OCI-LY1 (cell line): ENCODE measurements around the gene PTCD1.

Source experiments
- H2AFZ ChIP-seq: fragments of 200-600 bp; sonication (generic), shearing (Covaris generic); 2 replicates; pipeline ENCODE4 v1.6.0; 2014; ENCODE audit warnings: antibody characterized with exemption, mild to moderate bottlenecking, low read length
- H3F3A ChIP-seq: fragments of 200-600 bp; sonication (generic), shearing (Covaris generic); 2 replicates; pipeline ENCODE4 v1.6.0; 2014; ENCODE audit warnings: mild to moderate bottlenecking, antibody characterized with exemption, low read length, moderate library complexity; ENCODE audit not compliant: insufficient read depth
- H3K27ac ChIP-seq: fragments of 200-600 bp; sonication (generic); 2 replicates; pipeline ENCODE4 v1.5.1; 2014; ENCODE audit warnings: low read length, mixed run types, mild to moderate bottlenecking, low read depth; ENCODE audit not compliant: poor library complexity, severe bottlenecking
- H3K27me3 ChIP-seq: fragments of 200-600 bp; sonication (generic); 2 replicates; pipeline ENCODE4 v1.6.0; 2014; ENCODE audit warnings: antibody characterized with exemption, mild to moderate bottlenecking, low read length, moderate library complexity; ENCODE audit not compliant: insufficient read depth
- H3K36me3 ChIP-seq: fragments of 200-600 bp; sonication (generic); 2 replicates; pipeline ENCODE4 v1.6.1; 2014; ENCODE audit warnings: mild to moderate bottlenecking, antibody characterized with exemption, low read length, moderate library complexity, mixed read lengths; ENCODE audit not compliant: insufficient read depth
- H3K4me1 ChIP-seq: fragments of 200-600 bp; sonication (generic); 2 replicates; pipeline ENCODE4 v1.5.1; 2014; ENCODE audit warnings: mild to moderate bottlenecking, low read length, moderate library complexity; ENCODE audit not compliant: insufficient read depth, severe bottlenecking
- H3K4me2 ChIP-seq: fragments of 200-600 bp; sonication (generic), shearing (Covaris generic); 2 replicates; pipeline ENCODE4 v1.6.1; 2014; ENCODE audit warnings: low read length
- H3K4me3 ChIP-seq: fragments of 200-600 bp; sonication (generic); 2 replicates; pipeline ENCODE4 v1.5.1; 2014; ENCODE audit warnings: low read length, low read depth, mild to moderate bottlenecking, mixed read lengths; ENCODE audit not compliant: poor library complexity, severe bottlenecking
- H3K79me2 ChIP-seq: fragments of 200-600 bp; shearing (Covaris generic); 2 replicates; pipeline ENCODE4 v1.6.1; 2016; ENCODE audit warnings: mixed run types, low read length, mixed read lengths; ENCODE audit not compliant: insufficient read depth
- H3K9ac ChIP-seq: fragments of 200-600 bp; sonication (generic), shearing (Covaris generic); 2 replicates; pipeline ENCODE4 v1.6.1; 2014; ENCODE audit warnings: mild to moderate bottlenecking, low read length, mixed read lengths
- H3K9me2 ChIP-seq: fragments of 200-600 bp; sonication (generic), shearing (Covaris generic); 2 replicates; pipeline ENCODE4 v1.6.1; 2014; ENCODE audit warnings: low read depth, mild to moderate bottlenecking, low read length, mixed read lengths
- H3K9me3 ChIP-seq: fragments of 200-600 bp; shearing (Covaris generic); 2 replicates; pipeline ENCODE4 v1.6.1; 2014; ENCODE audit warnings: low read length, mixed read lengths
- H4K20me1 ChIP-seq: fragments of 200-600 bp; sonication (generic), shearing (Covaris generic); 2 replicates; pipeline ENCODE4 v1.6.0; 2016; ENCODE audit warnings: mild to moderate bottlenecking, low read length; ENCODE audit not compliant: insufficient read depth
- EZH2 ChIP-seq: fragments of 200-600 bp; sonication (generic), shearing (Covaris generic); IDR thresholded peaks from 2 replicates; pipeline ENCODE4 v1.8.0; 2017; ENCODE audit warnings: borderline replicate concordance, mixed run types, mild to moderate bottlenecking, antibody characterized with exemption, low read length, moderate library complexity, mixed read lengths
- TF ChIP-seq, protein P1 (sequence below): fragments of 200-600 bp; sonication (generic), shearing (Covaris generic); IDR thresholded peaks from 2 replicates; pipeline ENCODE4 v1.5.1; 2017; ENCODE audit warnings: mild to moderate bottlenecking, antibody characterized with exemption, low read length, moderate library complexity, mixed read lengths

Gene PTCD1

GRCh38 chr7:99422625-99423024, 16.0 kb downstream of the PTCD1 start:
- Histone ChIP-seq H3K79me2 (no peaks in the 10 kb centered on the region), H3K4me1 (no peaks in the 10 kb centered on the region), H3K9ac (no peak overlapping the region), H3F3A (no peaks in the 10 kb centered on the region), H3K36me3 (peaks cover 82% of the 10 kb centered on the region), H2AFZ (no peak overlapping the region), H4K20me1 (no peaks in the 10 kb centered on the region), H3K27me3 (no peaks in the 10 kb centered on the region), H3K9me2 (no peaks in the 10 kb centered on the region), H3K4me3 (no peak overlapping the region), H3K4me2 (no peak overlapping the region), H3K27ac (no peak overlapping the region), H3K9me3 (no peaks in the 10 kb centered on the region)
- TF ChIP-seq, protein P1, sequence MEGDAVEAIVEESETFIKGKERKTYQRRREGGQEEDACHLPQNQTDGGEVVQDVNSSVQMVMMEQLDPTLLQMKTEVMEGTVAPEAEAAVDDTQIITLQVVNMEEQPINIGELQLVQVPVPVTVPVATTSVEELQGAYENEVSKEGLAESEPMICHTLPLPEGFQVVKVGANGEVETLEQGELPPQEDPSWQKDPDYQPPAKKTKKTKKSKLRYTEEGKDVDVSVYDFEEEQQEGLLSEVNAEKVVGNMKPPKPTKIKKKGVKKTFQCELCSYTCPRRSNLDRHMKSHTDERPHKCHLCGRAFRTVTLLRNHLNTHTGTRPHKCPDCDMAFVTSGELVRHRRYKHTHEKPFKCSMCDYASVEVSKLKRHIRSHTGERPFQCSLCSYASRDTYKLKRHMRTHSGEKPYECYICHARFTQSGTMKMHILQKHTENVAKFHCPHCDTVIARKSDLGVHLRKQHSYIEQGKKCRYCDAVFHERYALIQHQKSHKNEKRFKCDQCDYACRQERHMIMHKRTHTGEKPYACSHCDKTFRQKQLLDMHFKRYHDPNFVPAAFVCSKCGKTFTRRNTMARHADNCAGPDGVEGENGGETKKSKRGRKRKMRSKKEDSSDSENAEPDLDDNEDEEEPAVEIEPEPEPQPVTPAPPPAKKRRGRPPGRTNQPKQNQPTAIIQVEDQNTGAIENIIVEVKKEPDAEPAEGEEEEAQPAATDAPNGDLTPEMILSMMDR: no peak
- no peak for TF ChIP-seq EZH2

- Histone ChIP-seq H3K4me2 (no peak overlapping the region), H3K4me1 (no peaks in the 10 kb centered on the region), H3K36me3 (peaks cover 86% of the 10 kb centered on the region), H3K4me3 (no peak overlapping the region), H3K9ac (no peak overlapping the region), H3K27me3 (no peaks in the 10 kb centered on the region), H3K9me3 (no peaks in the 10 kb centered on the region), H3K9me2 (no peaks in the 10 kb centered on the region), H4K20me1 (no peaks in the 10 kb centered on the region), H3K27ac (no peak overlapping the region), H3F3A (no peaks in the 10 kb centered on the region), H2AFZ (no peak overlapping the region), H3K79me2 (no peaks in the 10 kb centered on the region)
- TF ChIP-seq, protein P1: no peak
Measured at GRCh38 chr7:99422186-99422585, 16.4 kb downstream of the PTCD1 start.

DNA sequence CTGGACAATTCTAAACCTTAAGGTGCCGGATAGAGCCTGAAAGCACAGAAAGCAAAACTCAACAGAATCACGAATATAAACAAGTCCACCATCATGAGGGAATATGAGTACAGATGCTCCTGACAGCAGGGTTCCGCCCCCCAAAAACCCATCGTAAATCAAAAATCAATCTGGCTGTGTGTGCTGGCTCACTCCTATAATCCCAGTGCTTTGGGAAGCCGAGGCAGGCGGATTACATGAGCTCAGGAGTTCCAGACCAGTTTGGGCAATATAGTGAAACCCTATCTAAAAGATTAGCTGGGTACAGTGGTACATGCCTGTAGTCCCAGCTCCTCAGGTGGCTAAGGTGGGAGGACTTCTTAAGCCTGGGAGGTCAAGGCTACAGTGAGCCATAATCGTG, 17.6 kb downstream of the PTCD1 start:
- no peak overlapping the region for H3K4me3 ChIP-seq
- no peak overlapping the region for H3K4me2 ChIP-seq
- no peak overlapping the region for H2AFZ ChIP-seq
- H3K27me3 ChIP-seq: no peaks in the 10 kb centered on the region
- H3K27ac ChIP-seq: no peak overlapping the region
- no peaks in the 10 kb centered on the region for H3K9me3 ChIP-seq
- no peaks in the 10 kb centered on the region for H3F3A ChIP-seq
- H3K36me3 ChIP-seq: peaks cover 98% of the 10 kb centered on the region
- no peaks in the 10 kb centered on the region for H3K79me2 ChIP-seq
- H3K9me2 ChIP-seq: no peaks in the 10 kb centered on the region
- no peaks in the 10 kb centered on the region for H4K20me1 ChIP-seq
- TF ChIP-seq, protein P1: no peak
- no peak for TF ChIP-seq EZH2
- H3K9ac ChIP-seq: no peak overlapping the region
- H3K4me1 ChIP-seq: no peaks in the 10 kb centered on the region
